Muscle layer of duodenum (tissue), 2 donors: ENCODE data around the gene SLCO1A2.

Experiments
- H3K27ac ChIP-seq: one replicate; pipeline ENCODE4 v1.7.0; 2013; ENCODE audit warnings: mild to moderate bottlenecking, low read length
- H3K27me3 ChIP-seq: one replicate; pipeline ENCODE4 v1.7.0; 2013; ENCODE audit warnings: low read depth, mild to moderate bottlenecking, control low read depth, low read length
- H3K36me3 ChIP-seq, 2 donors: one replicate each; pipeline ENCODE4 v1.7.0; 2013; ENCODE audit warnings: low read length in 2 of 2, control low read depth in 1 of 2, mild to moderate bottlenecking in 1 of 2; ENCODE audit not compliant: insufficient read depth in 2 of 2, control insufficient read depth in 1 of 2
- H3K4me1 ChIP-seq, 2 donors: one replicate each; pipeline ENCODE4 v1.7.0; 2013; ENCODE audit warnings: low read length in 2 of 2, mild to moderate bottlenecking in 2 of 2, control low read depth in 1 of 2, moderate library complexity in 1 of 2; ENCODE audit not compliant: insufficient read depth in 2 of 2, control insufficient read depth in 1 of 2
- H3K4me3 ChIP-seq, 2 donors: one replicate each; pipeline ENCODE4 v1.7.0; 2013; ENCODE audit warnings: low read length in 2 of 2, low read depth in 1 of 2, mild to moderate bottlenecking in 1 of 2
- H3K9me3 ChIP-seq, 2 donors: one replicate each; pipeline ENCODE4 v1.7.0; 2013; ENCODE audit warnings: low read length in 2 of 2, control low read depth in 1 of 2, mild to moderate bottlenecking in 1 of 2; ENCODE audit not compliant: control insufficient read depth in 1 of 2
- donor health status: healthy.

The SLCO1A2 gene

DNA sequence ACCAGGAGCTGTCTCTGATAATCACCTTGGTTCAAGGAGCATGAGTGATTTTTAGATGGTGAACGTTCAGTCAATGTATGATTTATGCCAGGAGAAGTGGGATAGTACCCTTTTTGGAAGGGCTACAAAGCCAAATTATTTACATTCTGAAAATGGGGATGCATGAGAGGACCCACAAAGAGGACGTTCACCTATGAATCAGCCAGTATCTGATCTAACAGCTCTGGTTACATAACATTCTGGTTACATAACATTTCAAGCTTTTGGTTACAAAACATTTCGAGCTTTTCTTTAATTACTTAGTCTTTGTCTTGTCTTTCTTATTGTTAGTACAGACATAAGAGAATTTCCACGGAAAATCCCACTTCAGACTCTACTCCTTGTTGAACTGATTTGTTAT is 68.8 kb downstream of the SLCO1A2 start:
- Histone ChIP-seq H3K27me3 (no peaks in the 10 kb centered on the region), H3K4me3 (no peak overlapping the region), H3K36me3 (no peaks in the 10 kb centered on the region), H3K9me3 (no peaks in the 10 kb centered on the region), H3K4me1 (no peaks in the 10 kb centered on the region), H3K27ac (no peak overlapping the region)

DNA sequence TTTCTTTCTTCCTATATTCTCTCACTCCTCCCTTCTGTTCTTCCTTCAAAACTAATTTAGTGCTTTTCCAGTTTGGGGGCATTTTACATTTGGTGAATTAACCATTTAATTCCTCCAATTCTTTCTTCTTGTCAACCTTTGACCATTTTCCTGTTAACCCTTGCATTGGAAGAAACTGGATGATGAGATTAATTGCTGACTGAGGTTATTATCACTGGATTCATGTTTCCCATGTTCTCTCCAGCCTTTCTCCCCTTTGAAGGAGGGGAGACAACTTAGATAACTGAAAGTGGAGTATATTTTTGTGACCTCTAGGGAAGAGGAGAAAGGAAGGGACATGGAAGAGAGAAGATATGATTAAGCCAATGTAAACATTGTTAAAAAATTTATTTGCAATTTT is 70.5 kb downstream of the SLCO1A2 start:
- no peaks in the 10 kb centered on the region for H3K4me1 ChIP-seq
- no peak overlapping the region for H3K27ac ChIP-seq
- H3K4me3 ChIP-seq: no peak overlapping the region
- H3K27me3 ChIP-seq: no peaks in the 10 kb centered on the region
- H3K36me3 ChIP-seq: no peaks in the 10 kb centered on the region
- H3K9me3 ChIP-seq: no peaks in the 10 kb centered on the region

GRCh38 chr12:21257172-21257571 is 77.5 kb downstream of the SLCO1A2 start:
- H3K4me3 ChIP-seq: no peak overlapping the region
- no peaks in the 10 kb centered on the region for H3K27me3 ChIP-seq

GRCh38 chr12:21252070-21252469 is 82.6 kb downstream of the SLCO1A2 start:
- Histone ChIP-seq H3K27ac (no peak overlapping the region), H3K4me1 (no peaks in the 10 kb centered on the region), H3K4me3 (no peak overlapping the region), H3K9me3 (peaks cover 0 to under 1% of the 10 kb centered on the region in 2 donors), H3K36me3 (no peaks in the 10 kb centered on the region), H3K27me3 (no peaks in the 10 kb centered on the region)

More at GRCh38 chr12:21257172-21257571, 77.5 kb downstream of the SLCO1A2 start:
- Histone ChIP-seq H3K36me3 (no peaks in the 10 kb centered on the region), H3K27ac (no peak overlapping the region), H3K4me1 (no peaks in the 10 kb centered on the region), H3K9me3 (peaks cover 0 to 5% of the 10 kb centered on the region in 2 donors)

DNA sequence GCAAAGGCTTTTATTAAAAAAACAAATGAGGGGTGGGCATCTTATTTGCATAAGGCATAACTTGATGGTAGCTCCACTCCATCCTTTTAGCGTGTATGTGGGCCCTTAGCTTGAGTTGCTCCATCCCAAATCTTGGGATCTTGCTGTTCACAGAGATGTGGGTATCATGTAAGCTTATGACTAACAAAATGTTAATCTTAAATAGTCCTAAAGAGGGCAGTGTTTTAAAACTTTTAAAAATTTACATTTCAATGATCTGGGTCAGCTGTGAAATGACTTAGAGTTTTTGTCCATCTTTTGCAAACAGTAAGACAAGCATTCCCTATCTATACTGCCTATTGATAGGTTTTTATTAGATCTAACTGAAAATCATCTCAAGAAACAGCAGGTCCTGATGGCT is 86.0 kb downstream of the SLCO1A2 start:
- Histone ChIP-seq H3K4me1 (no peaks in the 10 kb centered on the region), H3K4me3 (no peak overlapping the region), H3K27me3 (no peaks in the 10 kb centered on the region), H3K9me3 (no peaks in the 10 kb centered on the region), H3K27ac (no peak overlapping the region), H3K36me3 (no peaks in the 10 kb centered on the region)

- no peaks in the 10 kb centered on the region for H3K4me1 ChIP-seq
- no peak overlapping the region for H3K4me3 ChIP-seq
- H3K9me3 ChIP-seq: no peaks in the 10 kb centered on the region
- no peaks in the 10 kb centered on the region for H3K27me3 ChIP-seq
- H3K36me3 ChIP-seq: no peaks in the 10 kb centered on the region
- H3K27ac ChIP-seq: no peak overlapping the region
Measured at GRCh38 chr12:21239866-21240265, 94.9 kb downstream of the SLCO1A2 start.

DNA sequence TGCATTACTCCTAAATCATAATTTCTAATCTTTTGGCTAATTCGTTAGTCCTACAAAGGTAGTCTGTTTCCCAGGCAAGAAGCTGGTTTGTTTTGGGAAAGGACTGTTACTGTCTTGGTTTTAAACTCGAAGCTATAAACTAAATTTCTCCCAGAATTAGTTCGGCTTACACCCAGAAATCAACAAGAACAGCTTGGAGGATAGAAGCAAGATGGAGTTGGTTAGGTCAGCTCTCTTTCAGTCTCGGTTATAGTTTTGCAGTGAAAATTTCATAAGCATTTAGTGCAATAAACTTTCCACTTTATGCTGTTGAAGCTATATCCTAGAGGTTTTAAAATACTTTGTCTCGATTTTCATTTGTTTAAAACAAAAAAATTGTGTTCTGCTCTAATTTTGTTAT is 100.3 kb downstream of the SLCO1A2 start:
- Histone ChIP-seq H3K36me3 (no peaks in the 10 kb centered on the region), H3K27ac (no peak overlapping the region), H3K27me3 (no peaks in the 10 kb centered on the region), H3K4me1 (no peaks in the 10 kb centered on the region), H3K4me3 (no peak overlapping the region), H3K9me3 (peaks cover 0 to 2% of the 10 kb centered on the region in 2 donors)

GRCh38 chr12:21223930-21224329 is 110.8 kb downstream of the SLCO1A2 start:
- Histone ChIP-seq H3K4me3 (no peak overlapping the region), H3K27me3 (no peaks in the 10 kb centered on the region), H3K4me1 (no peaks in the 10 kb centered on the region), H3K27ac (no peak overlapping the region), H3K36me3 (no peaks in the 10 kb centered on the region), H3K9me3 (no peaks in the 10 kb centered on the region)

- Histone ChIP-seq H3K4me3 (no peak overlapping the region), H3K27ac (no peak overlapping the region), H3K27me3 (no peaks in the 10 kb centered on the region), H3K9me3 (no peaks in the 10 kb centered on the region), H3K4me1 (no peaks in the 10 kb centered on the region), H3K36me3 (no peaks in the 10 kb centered on the region)
Measured at GRCh38 chr12:21221778-21222177, 112.9 kb downstream of the SLCO1A2 start.

GRCh38 chr12:21221072-21221471 is 113.6 kb downstream of the SLCO1A2 start:
- Histone ChIP-seq H3K27ac (no peak overlapping the region), H3K4me3 (no peak overlapping the region), H3K36me3 (no peaks in the 10 kb centered on the region), H3K4me1 (no peaks in the 10 kb centered on the region), H3K27me3 (no peaks in the 10 kb centered on the region), H3K9me3 (no peaks in the 10 kb centered on the region)

DNA sequence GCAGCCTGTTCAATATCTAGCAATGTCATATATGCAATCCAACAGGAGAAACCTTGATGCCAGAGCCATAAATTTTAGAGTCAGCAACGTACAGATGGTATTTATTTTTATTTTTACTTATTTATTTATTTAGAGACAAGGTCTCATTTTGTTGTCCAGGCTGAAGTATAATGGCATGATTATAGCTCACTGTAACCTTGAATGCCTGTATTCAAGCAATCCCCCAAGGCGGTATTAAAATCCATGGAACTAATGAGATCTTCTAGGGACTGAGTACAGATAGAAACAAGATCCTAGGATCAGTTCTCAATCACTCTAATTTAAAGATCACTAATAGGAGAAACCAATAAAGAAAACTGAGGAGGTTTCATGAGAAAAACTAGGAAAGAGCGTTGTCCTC is 114.5 kb downstream of the SLCO1A2 start:
- no peak overlapping the region for H3K4me3 ChIP-seq
- no peaks in the 10 kb centered on the region for H3K27me3 ChIP-seq
- H3K4me1 ChIP-seq: no peaks in the 10 kb centered on the region
- no peaks in the 10 kb centered on the region for H3K36me3 ChIP-seq
- H3K9me3 ChIP-seq: no peaks in the 10 kb centered on the region
- no peak overlapping the region for H3K27ac ChIP-seq

GRCh38 chr12:21219206-21219605 is 115.5 kb downstream of the SLCO1A2 start:
- H3K27me3 ChIP-seq: no peaks in the 10 kb centered on the region

More at GRCh38 chr12:21219206-21219605, 115.5 kb downstream of the SLCO1A2 start:
- Histone ChIP-seq H3K4me3 (no peak overlapping the region), H3K4me1 (no peaks in the 10 kb centered on the region), H3K36me3 (no peaks in the 10 kb centered on the region), H3K27ac (no peak overlapping the region), H3K9me3 (no peaks in the 10 kb centered on the region)
